Activated CD8-positive, alpha-beta memory T cell treated with anti-CD3 and anti-CD28 coated beads, Interleukin-2, amount 50 U/mL, for 24 hours (primary cell): Measurements from ENCODE around the gene RAB25.
A peak's percentile ranks its signal among the peaks of the same experiment; 100 is the strongest.
"Not testable (repeated sequence)": the region's sequence is repeated elsewhere in the genome, so short reads cannot be mapped to it uniquely, and the experiment has no call there.

ENCODE experiments used
- DNase-seq: peaks from one replicate; pipeline ENCODE4 v3.0.0-alpha.2; 2020; ENCODE audit errors: extremely low read depth

The RAB25 gene

DNA sequence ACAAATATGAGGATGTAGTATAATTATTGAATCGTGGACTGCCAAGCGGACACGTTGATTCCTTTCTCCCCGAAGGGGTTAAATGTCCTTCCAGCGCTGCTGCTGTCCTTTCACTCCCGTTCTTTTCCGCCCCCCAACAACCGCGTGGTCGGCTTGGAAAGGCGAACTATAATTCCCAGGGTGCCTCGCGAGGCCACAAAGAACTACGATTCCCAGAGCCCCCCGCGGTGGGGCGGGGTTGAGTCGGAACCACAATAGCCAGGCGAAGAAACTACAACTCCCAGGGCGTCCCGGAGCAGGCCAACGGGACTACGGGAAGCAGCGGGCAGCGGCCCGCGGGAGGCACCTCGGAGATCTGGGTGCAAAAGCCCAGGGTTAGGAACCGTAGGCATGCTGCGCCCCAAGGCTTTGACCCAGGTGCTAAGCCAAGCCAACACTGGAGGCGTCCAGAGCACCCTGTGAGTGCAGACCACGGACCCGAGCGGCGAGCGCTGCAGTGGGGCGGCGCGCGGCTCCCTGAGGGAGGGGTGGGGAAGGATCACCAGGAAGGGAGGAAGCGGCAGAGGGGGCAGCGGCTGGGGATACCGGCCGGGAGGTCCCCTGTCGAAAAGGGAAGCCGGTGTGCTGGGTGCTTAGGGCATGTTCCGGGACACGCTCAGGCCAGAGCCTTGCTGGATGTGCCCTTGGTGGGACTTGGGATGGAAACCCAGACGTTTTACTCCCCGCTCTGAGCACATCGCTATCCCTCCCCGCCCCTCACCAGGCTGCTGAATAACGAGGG lies 6.3 kb upstream of the RAB25 start, which contains the start of gene LAMTOR2:
Gene LAMTOR2, plus strand, starts transcription at position 283 of the 781 bp plus-strand sequence. Its CDS starts 108 bp downstream, at position 391.
- peak; percentile 93 for DNase-seq

DNA sequence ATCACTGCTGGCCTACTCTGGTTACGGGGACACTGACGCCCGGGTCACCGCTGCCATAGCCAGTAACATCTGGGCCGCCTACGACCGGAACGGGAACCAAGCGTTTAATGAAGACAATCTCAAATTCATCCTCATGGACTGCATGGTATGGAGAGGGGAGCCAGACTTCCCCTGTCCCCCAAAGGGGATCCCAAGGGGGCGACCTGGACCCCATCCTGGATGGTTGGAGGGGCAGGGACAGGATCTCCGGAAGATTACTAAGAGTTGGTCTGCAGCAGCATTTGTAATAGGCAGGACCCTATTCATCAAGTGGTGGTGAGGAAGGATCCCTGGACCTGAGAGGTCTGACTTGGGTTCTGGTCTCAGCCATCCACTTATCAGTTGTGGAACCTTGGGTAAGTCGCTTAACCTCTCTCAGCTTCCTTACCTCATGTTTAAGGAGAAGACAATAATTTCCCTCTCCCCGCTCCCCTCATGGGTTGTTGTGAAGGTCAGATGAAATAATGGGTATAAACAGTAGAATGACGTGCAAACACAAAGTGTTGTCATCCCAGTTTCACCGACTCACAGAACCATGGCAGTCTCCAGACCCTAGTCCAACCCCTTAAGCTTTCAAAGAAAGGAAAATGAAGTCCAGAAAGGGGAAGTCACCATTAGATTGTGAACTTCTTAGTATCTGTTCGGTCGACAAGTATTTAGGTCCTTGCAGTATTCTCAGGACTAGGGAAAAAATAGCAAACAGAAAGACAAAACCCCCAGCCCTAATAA lies 5.5 kb upstream of the RAB25 start:
- DNase-seq: no peak

DNA sequence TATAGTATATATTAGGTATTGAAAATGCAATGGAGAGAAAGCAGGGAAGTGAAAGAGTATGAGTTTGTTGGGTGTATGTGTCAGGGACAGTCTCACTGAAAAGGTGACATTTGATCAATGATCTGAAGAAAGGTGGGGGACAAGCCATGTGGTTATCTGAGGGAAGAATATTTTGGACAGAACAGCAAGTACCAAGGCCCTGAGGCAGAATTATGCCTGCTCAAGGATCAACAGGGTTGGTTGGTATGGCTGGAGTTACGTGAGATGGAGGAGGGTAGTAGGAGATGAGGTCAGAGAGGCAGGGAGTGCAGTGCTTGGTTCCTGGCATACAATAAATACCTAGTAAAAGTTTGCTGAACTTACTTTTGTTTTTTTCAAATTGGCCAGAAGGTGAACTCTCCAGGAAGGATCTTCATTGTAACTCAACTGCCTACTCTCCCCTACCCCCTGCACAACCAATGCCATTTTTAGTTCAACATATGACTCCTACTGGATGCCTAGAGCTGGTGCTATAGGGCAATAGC lies 4.6 kb upstream of the RAB25 start:
- no peak for DNase-seq

DNA sequence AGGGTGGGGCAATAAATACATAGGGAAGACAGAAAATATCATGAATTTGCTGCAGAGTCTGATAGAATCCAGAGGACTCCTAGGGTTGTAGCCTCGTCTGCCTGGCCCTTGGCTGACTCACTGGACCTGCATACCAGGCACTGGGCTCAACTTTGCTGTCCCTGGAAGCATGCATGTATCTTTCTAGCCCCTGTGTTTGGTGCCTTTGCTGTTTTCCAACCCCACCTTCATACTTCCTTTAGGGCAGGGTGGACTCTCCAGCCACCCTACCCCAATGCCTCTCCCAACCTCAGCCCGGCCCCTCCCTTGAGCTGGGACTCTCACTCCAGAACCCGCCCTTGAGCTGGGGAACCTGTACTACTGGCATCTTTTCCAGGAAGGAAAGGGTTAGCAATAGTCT lies 1.2 kb downstream of the RAB25 start:
- DNase-seq: no peak

DNA sequence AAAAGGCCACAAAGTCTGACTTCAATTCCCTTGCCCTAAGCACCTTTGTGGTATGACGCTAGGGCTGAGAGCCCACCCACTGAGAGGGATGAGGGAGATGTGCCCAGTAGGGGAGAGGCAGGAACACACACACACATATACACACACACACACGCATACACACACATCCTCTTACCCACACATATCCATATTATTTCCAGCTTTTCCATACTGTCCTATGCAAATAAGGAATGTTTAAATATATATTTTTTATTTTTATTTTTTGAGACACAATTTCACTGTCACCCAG lies 3.0 kb downstream of the RAB25 start:
- no peak for DNase-seq

DNA sequence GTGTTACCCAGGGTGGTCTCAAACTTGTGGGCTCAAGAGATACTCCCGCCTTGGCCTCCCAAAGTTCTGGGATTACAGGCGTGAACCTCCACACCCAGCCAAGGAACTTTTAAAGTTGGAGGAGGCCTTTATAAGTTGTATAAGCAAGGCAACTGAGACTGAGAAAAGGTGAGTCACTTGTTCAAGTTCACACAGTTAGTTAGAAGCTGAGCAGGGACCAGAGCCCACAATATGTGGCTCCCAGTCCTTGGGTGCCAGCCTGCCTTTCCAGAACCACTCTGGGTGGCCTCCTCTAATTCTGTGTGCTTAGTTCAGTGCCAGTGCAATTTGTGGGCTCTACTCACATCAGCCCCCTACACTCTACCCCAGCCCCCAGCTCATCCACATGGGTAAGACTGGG lies 3.7 kb downstream of the RAB25 start:
- DNase-seq: no peak

DNA sequence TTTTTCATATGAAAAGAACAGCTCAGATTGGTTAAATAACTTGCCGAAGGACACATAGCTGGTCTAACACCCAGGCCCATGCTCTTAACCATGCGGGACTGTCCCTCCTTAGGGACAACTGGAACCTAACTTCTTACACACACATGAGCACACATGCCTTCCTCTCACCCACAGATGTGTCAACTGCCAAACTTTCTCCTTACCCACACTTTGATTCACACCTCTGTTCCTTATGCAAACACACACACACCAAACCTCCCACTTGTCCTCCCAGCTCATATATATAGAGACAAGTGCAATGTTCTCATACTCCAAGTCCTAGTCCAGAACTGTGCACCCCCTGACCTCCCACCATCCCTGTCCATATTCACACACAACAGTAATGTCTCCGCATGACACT lies 4.3 kb downstream of the RAB25 start:
- DNase-seq: no peak

DNA sequence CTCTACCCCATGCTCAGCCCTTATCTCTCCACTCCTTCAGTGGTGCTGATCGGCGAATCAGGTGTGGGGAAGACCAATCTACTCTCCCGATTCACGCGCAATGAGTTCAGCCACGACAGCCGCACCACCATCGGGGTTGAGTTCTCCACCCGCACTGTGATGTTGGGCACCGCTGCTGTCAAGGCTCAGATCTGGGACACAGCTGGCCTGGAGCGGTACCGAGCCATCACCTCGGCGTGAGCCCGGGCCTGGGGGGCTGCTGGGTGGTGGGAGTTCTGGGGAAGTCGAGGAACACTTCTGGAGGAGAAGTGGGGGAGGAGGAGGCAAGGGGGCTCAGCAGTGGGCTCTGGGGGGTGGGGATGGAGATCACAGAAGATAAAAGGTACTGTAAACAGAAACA lies 4.9 kb downstream of the RAB25 start:
- DNase-seq: no peak

DNA sequence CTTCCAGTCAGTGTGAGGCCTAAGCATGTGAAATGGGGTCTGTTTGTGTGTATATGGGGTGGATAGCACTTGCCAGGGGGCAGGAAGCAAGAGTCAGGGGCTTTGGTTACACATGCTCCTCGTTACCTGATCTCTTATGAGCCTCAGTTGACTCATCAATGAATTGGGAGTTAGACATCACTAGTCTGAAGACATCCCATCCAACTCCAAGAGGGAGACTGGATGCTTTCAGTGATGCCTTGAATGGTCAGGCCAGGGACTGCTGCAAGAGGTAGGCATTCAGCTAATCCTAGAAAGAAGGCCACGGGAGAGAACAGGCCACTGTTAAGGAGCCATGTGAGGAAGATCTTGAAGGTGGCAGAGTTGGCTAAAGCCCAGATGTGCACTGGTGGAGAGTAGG lies 6.3 kb downstream of the RAB25 start:
- no peak for DNase-seq

DNA sequence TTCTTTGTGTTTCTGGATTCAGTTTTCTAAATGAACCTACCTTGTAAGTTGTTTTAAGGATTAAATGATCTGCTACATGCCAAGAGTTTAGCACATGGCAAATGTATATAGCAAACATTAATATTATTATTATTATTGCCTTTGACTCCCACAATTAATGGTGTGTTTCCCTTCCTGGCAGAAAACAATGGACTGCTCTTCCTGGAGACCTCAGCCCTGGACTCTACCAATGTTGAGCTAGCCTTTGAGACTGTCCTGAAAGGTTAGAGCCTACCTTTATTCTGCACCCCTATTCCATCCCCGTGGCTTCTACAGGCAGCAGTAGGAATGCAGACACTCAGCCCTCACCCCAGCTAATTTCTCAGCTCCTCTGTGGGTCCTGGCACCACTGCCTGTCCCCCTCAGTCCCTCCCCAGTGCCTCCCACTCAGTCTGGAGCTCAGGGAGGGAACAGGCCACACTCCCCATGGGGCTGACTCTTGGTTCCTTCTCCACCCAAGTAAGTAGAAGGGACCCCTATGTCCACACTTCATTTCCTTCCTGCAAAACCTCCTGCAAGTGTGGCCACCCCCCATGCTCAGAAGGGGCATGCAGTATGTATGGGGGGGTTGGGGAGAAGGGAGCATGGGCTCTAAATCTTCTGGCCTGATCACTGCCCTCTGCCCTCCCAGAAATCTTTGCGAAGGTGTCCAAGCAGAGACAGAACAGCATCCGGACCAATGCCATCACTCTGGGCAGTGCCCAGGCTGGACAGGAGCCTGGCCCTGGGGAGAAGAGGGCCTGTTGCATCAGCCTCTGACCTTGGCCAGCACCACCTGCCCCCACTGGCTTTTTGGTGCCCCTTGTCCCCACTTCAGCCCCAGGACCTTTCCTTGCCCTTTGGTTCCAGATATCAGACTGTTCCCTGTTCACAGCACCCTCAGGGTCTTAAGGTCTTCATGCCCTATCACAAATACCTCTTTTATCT lies 8.8 kb downstream of the RAB25 start:
- DNase-seq: no peak

DNA sequence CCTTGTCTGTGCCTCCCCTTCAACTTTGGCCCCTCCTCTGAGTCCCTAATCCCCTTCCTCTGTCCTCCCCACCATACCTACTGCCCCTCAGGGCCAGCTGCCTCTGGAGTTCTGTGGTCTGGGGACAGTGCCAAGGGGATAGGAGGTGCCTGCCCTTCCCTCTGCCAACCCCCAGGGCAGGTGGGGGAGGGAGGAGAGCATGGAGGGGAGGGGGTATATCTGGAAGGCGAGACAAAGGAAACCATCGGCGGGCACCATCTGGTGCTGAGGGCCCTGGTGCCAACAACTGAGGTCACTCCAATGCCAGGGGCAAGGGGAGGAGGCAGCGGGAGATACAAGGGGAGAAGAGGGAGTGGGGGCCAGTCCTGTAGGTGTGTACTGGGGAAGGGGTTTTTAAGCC lies 9.6 kb downstream of the RAB25 start:
- no peak for DNase-seq

DNA sequence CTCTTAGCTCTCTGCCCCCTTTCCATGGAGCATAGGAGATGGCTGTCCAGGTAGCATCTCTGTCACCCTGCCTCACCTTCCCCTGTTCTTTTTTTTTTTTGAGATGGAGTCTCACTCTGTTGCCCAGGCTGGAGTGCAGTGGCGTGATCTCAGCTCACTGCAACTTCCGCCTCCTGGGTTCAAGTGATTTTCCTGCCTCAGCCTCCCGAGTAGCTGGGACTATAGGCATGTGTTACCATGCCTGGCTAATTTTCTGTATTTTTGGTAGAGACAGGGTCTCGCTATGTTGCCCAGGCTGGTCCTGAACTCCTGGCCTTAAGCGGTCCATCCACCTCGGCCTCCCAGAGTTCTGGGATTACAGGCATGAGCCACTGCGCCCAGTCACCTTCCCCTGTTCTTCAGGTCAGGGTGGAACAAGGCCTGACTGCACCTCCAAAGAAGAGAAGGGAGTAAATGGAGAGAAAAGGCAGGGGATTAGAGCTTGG lies 10.4 kb downstream of the RAB25 start:
- DNase-seq: not testable (repeated sequence)

DNA sequence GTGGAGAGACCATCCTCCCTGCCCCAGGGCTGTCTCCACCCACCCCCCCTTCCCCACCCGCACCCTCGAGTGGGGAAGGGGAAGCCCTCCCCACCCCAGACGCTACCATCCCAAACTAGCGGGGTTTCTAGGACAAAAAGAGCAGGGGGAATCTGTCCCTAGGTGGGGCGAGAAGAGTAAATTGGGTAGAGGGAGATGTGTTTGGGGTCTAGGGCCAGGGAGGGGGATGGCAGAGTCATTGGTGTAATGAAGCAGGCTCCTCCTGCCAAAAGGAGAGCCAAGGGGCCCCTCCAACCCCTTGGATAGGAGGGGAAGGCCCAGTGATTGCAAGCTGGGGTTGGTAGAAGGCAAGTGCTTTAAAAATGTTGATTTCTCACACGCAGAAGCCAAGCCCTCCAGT lies 11.3 kb downstream of the RAB25 start:
- no peak for DNase-seq

DNA sequence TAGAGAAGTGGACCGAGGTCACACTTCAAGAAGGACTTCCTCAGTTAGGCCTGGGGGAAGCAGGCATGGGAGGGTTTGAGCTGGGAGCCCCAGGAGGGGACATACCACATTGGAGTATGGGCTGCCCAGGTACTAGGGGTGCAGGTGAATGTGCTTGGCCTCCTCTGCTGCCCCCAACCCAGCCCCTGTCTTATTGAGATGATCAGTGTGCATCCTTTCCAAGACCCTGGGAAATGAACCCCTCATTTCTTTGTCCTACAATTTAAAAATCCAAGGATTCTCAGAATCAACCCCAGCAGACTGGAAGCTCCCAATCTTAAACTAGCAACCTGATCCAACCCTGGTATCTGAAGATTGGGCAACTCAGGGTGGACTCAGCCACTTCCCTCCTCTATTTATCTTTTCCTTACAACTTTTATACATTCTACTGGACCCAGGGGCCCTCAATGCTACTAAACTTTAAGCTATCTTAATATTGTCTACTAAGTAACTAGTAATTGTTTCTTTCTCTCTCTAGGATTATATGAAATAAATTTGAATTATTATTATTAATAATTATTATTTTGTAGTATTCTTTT lies 12.2 kb downstream of the RAB25 start:
- no peak for DNase-seq

DNA sequence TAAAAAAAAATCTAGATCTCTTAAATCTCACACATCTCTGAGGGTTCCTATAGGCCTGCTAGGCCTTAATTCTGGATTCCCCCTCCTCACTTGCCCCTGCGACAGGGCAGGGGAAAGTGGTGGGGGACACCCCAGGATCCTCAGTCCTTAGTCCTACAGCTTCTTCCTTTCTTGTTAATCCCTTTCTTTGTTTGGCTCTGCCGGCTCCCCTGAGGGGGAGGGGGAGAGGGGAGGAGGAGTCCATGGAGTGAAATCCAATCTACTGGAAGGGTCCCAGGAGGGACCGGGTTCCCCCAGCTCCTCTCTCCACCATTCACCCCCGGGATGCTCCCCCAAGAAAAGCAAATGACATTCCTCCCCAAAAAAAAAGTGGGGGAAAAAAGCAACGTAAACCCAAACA lies 12.8 kb downstream of the RAB25 start:
- no peak for DNase-seq

DNA sequence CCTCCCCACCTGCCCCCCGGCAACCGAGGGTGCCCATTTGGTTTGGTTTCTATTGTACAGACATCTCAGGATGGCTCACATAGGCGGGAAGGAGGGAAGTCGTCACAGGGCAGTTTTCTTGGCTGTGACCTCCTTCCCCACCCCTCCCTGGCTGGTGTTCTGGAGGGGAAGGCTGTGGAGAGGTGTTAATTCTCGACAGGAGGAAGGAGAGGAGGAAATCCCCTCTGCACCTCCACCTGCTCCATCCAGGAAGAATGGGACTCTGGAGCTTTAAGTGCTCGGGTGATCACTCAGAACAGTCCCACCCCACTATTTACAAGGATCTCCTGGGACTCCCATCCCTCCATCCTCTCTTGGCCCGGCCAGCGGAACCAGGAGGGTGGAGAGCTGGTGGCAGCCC lies 13.7 kb downstream of the RAB25 start:
- no peak for DNase-seq

DNA sequence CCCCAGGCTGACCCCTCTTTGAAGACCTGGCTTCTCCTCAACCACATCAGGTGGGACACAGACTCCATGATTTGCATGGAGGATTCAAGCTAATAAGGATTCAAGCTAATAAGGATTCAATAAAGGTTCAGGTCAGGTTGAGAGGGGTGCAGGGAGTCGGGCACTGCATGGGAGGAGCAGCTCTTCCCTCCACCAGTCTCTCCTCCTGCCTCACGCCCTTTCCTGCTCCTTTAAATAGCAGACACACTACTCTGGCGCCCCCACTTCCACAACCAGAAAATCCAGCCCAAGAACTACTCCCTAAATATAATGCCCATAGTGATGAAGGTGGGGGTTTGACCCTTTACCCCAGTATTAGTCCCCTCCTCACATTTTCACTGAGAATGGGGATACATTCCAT lies 14.2 kb downstream of the RAB25 start:
- DNase-seq: no peak

DNA sequence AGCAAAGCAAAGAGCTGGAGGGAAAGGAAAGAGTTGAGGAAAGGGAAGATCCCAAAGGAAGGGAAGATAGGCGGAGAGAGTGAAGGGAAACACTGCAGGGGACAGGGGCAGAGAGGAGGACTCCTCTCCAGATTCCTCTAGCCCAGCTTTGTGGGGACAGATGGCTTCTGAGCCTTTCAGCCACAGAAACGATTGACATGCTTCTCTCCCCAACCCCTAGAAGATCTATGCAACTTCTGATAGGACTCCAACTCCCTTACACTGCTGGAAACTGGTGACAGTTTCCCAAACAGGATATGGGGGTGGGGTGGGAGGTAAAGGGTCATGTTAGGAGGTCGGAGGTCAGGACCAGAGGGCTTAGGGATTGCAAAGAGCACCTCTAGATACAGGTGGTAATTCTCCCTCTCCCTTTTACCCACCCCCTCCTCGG lies 14.8 kb downstream of the RAB25 start:
- DNase-seq: no peak

DNA sequence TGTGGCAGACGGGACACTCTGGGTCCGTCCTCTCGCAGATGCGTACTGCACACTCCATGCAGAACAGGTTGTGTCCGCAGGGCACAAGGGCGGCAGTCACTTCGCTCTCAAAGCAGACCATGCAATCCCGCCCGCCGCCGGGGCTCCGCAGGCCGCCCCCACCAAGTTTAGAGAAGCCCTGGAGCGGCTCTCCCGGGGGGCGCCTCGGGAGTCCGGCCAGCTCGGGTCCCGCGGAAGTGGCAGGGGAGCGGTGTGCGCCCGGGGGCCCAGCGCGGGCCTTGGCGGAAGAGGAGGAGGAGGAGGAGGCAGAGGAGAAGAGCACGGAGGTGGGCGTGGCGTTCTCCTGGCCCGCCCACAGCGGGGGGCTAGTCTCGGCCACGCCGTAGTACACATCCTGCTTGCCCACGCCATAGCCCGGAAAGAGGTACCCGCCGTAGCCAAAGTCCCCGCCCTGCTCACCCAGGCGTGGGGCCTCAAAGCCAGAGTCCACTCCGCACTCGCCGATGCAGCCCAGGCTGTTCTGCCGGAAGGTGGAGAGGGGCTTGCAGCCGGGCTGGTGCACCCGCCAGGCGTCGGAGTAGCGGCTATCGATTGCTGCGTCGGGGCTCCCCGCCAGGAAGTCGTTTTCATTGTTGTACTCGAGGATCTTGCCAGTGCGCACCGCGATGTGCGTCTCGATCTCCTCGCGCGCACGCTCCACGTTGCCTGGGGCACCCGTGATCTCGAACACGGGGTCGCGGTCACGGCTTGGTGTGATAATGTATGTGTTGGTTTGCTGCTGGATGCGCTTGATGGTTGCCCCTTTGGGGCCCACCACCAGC lies 15.9 kb downstream of the RAB25 start:
- no peak for DNase-seq

DNA sequence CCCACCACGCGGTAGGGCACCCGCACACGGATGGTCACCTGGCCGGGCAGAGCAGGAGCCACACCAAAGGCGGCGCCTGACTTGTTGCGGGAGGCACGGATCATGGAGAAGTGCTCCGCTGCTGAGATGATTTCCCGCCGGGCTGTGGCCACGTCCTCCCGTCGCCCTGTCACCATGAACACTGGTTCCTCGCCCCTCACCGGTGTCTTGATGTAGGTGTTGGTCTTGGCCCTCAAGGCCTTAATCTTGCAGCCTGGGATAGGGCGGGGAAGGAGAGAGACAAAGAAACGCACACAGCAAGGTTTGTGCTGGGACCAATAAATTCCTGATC lies 16.4 kb downstream of the RAB25 start:
- no peak for DNase-seq

DNA sequence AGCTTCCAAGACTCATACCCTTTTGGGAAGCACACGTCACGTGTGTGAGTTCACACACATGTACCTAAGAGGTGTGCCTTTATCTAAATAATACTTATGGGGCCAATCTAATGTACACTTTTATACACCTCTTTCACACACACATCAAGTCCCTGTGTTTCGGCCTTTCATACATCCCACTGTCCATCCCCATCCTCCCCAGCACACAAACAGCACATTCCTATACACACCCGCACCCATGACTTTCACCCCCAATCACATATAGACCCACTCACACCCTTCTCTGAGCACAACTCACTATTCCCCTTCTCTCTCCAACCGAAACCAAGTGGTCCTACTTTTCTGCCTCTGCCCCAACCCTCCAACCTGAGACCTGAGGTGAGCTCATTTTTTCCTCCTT lies 17.8 kb downstream of the RAB25 start:
- DNase-seq: no peak
